Measurements from ENCODE around the gene LCN9.

GRCh38 chr9:135693265-135693664 lies 30.2 kb downstream of the LCN9 start:
- TF ChIP-seq MYC (IDR thresholded peaks at IDR 0.05; ENCODE audit: low read depth, low read length), result no peak
- no peak for TF ChIP-seq POLR2A (IDR thresholded peaks at IDR 0.05; ENCODE audit: extremely low read depth, insufficient read length)

Data from NB4 (cell line).